HG03439 (cell line): ENCODE results near the gene RPS27.
"Not testable (repeated sequence)": the region's sequence is repeated elsewhere in the genome, so short reads cannot be mapped to it uniquely, and the experiment has no call there.

Experiments used
- ATAC-seq: cut with Tn5 transposase; IDR thresholded peaks from one replicate; pipeline ENCODE4 v1.9.1; 2021; ENCODE audit warnings: mild to moderate bottlenecking, moderate library complexity; ENCODE audit not compliant: unreplicated experiment

RPS27 gene

DNA sequence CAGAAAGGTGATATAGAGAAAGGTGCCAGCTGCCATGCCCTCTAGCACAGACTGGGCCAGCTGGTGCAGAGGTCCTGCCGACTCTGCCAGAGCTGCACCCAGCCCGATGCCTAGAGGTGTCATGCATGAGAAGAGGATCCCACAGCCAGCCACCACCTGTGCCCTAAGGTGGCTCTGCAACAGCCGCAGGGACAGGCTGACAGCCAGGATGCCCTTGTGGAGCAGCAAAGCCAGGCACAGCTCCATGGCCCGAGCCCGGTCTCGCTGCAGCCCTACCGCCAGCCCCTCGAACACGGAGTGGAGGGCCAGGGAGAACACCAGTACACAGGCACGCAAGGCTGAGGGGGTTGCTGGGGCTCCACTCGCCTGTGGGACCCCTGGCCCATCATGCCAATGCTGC, 30.4 kb upstream of the RPS27 start:
- ATAC-seq, result no peak

DNA sequence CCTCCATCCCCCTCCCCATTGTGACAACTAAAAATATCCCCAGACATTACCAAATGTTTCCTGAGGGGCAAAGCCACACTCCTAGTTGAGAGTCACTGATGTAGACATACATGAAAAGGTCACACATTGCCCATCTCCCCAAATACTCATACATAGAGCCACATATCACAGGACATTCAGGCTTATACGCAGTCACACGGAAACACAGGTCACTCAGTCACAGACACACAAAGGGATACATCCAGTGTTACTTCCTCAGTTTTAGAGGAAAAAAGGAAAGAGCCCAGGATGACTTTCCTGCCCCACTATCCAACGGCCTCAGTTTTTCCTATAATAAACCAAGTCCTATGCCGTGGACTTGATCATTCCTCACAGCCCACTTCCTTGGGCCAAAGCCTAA, 29.1 kb upstream of the RPS27 start:
- no peak for ATAC-seq

DNA sequence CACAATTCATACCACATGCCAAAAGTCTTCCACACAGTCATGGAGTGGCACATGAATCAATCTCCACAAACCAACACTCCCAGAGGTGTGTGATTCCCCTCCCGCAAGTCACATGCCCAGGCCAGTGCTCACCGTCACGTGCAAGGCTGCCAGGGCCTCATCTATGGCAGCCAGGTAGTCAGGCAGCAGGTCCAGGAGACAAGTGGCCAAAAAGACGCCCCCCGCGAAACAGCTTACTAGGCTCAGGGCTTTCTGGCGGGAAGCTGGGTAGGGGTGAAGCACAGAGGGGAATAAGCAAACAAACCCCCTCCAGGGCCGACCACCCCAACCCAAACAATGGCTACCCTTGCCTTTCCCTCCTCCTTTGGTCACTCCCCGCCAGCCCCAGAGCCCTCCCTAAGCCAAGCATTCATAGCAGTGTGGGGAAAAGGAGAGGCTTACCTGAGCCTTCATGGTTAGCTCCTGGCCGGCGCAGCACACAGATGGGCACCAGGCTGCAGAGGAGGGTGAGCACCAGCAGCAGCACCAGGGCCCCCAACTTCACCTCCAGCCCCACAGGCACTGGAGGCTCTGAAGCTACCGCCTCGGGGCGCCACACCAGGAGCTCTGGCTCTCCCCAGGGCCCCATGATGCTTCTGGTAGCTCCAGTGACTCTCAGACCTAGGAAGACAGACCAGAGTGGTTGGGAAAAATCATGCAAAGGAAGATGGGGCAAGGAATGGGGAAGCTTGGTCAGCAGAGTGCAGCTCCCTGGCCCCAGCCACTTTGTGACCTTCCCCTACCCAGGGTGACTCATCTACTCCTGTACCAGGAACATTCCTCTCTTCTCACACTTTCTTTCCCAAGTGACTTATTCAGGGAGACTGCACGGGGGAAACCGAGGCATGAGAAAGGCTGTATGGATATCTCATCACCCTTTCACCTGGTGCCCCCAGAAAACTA, 28.2 kb upstream of the RPS27 start:
- ATAC-seq, result no peak

DNA sequence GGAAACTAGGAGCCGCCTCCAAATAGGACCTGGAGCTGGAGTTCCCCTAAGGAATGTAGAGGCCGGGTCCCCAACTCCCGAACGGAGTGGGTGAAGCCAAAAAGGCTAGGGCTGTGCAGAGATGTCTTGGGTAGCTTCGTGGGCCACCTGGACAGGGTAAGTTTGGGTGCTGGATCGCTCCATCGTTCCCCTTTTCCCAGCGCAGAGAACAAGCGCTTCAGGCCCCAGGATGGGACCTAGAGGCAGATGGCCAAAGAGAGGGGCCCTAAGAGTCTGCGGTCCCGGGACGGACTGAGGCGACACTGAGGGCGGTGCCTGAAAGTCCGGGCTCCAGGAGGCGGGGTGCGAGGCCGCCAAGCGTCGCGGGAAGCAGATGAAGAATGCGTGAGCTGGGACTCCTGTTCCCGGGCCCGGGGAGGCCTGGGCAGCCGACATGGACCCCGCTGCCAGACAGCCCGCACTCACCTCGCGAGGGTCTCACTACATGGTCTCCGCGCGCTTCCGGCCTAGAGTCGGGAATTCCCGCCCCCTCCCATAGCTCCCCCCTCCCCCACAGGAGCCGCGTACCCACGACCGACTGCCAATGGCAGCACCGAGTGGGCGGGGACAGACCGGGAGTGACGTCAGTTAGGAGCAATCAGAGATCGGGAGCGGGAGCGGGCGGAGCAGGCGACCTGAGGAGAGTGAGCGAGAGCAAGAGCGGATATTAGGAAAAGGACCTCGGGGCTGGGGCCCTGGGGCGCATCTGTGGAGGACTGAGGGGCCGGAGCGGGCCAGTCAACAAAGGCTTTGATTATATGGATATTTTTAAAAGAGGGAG, 27.3 kb upstream of the RPS27 start, which contains the start of gene SLC39A1:
TSS of gene SLC39A1 (minus strand) at position 508 of the 820 bp plus-strand sequence. CDS start 822 bp downstream, outside the sequence.
- peak; percentile 43 for ATAC-seq

DNA sequence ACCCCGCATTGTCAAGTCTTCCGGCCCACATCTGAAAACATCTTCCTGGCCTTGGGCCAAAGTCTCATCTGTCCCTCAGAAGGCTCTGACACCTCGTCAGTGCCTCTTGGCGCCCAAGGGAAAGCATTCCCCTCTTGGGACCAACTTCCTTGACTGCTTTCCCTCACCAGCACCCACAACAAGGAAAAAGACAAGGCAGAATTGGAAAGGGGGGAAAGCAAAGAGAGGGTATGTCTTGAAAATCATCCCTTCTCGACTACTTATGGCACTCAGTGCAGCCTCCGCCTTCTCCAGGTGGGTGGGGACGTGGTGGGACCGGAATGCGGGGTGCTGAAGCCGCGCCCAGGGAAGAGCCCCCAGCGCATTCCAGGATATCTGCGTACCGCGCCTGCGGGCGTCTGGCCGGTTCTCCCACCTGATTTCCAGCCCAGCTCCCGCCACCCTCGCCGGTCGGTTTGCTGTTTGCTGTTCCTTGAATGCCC, 26.7 kb upstream of the RPS27 start:
- no peak for ATAC-seq

DNA sequence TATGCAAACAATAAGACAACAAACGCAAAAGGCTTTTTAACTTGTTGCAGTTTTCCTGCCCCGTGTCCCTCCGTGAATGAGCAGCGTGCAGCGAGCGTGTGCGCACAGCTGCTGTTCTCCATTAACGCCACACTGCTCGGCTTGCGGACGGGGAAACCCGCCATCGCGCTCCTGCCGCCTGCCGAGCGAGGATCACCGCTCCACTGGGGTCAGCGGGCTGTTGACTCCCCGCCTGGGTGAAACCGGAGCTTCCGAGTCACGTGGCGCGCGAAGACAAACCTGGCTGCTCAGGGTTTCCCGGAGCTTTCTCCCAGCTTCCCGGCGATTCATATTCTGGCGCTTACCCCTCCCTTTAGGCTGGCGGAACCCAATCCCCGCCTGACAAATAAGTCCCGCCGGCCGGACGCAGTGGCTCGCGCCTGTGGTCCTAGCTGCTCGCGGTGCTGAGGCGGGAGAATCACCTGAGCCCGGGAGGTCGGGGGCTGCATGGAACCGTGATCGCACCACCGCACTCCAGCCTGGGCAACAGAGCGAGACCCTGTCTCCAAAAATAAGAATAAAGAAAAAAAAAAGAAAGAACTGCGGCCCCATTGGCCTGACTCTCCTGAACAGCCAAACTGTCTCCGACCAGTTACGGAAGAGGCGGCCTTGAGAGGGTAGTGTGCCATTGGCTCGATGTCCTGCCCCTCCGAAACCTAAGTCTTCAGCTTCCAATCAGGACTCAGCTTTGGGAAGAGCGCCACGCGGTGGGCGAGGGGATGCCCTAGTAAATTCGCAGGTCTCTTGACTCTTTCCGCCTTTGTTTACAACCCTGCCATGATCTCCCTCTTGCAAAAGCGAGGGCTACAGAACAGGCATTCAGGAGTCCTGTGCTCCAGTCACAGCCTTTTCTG, 23.2 kb upstream of the RPS27 start, which contains the start of gene CREB3L4:
TSS of gene CREB3L4 (plus strand) at position 796 of the 893 bp plus-strand sequence. CDS start 624 bp downstream, outside the sequence.
- ATAC-seq, result peak; percentile 70

DNA sequence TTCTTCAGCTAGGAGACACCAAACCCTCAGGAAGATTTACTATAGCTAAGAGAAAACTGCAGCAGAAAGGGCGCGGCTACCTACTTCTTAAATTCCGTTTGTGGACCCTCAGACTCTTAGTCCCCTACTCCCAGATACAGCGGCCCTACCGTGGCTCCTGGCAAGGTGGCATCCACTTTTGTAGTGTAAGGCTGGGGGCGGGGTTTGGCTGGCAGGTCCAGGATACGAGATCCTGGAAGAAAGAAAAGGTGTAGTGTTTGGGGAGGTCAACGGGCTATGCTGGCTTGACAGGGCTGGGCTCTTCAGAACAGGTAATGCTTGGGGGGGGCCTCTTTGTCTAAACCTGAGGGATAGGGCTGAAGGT, 22.6 kb upstream of the RPS27 start:
- no peak for ATAC-seq

DNA sequence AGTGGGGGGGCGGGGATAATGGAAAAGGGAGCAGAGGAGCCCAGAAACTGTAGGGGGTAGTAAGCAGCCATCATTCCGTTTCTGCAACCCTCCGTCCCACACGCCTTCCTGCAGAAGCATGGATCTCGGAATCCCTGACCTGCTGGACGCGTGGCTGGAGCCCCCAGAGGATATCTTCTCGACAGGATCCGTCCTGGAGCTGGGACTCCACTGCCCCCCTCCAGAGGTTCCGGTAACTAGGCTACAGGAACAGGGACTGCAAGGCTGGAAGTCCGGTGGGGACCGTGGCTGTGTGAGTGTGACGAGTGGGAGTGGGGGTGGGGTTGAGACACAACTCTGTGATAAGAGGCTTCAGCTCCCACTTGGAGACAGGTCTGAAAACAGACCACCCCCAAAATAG, 22.2 kb upstream of the RPS27 start:
- ATAC-seq, result no peak

DNA sequence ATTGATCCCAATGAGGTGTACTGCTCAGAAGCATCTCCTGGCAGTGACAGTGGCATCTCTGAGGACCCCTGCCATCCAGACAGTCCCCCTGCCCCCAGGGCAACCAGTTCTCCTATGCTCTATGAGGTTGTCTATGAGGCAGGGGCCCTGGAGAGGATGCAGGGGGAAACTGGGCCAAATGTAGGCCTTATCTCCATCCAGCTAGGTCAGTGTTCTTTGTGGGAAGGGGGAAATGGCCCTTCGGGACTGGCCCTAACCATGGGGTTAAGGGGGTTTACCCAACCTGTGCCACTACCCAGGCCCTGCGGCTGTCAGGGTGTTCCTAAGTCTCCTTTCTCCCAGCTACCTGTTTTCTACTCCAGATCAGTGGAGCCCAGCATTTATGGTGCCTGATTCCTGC, 21.6 kb upstream of the RPS27 start:
- ATAC-seq, result no peak

DNA sequence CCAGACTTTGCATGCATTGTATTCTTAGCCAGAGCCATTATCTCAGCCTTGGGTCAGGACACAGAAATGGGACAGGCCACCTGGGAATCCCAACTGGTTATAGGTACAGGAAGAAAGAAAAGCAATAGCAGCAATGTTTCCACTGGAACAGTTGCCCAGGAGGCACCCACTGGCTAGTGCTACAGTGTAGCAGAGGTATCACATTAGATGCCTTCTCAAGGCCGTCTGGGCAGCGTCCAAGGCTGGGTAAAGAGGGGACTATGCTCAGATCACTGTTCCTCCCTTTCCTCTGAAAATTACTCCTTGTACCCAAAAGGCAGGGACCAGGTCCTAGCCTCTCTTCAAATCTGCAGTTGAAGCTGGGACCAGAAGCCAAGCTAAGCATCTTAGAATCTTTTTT, 20.2 kb upstream of the RPS27 start:
- ATAC-seq, result no peak

DNA sequence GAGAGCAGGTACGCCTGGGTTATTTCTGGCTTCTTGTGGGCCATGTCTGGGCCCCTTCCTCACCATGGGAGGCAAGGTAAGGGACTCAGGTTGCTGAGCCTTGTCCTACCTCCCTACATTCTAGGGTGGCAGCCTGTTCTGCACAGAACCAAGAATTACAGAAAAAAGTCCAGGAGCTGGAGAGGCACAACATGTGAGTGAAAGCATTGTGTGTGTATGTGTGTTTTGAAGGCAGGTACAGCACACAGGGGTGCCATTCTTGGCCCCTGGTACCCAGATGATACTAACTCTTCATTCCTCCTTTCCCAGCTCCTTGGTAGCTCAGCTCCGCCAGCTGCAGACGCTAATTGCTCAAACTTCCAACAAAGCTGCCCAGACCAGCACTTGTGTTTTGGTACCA, 17.5 kb upstream of the RPS27 start:
- no peak for ATAC-seq

DNA sequence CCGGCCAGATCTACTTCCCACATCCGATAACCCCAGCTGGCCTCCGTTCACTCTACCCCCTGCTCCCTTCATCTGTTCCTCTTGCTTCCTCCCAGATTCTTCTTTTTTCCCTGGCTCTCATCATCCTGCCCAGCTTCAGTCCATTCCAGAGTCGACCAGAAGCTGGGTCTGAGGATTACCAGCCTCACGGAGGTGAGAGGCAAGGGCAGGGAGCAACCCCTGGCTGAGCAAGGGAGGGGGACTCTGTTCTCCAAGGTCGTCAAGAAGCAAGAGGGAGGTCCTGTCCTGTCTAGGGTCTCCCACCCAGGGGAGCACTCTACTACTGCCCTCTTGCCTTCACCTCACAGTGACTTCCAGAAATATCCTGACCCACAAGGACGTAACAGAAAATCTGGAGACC, 17.0 kb upstream of the RPS27 start:
- no peak for ATAC-seq

DNA sequence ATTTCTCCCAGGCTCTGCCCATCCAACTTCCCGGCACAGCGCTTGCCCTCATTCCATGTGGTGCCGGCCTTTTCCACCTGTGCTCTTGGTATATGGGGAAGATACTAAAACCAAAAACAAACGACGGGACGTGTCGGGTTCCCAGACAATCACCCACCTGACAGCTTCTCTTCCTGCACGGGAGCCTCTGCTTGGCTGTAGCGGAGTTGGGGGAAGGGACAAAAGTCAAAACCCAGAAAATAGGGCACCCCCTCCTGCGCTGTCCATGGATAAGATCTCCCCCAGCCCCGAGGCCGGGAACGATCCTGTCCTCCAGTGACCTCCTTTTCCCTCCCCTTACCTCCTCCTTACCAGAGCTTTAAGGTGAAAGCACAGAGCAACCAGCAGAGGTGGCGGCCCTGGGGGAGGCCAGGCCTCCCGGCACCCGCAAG, 13.7 kb upstream of the RPS27 start:
- peak; percentile 2 for ATAC-seq

DNA sequence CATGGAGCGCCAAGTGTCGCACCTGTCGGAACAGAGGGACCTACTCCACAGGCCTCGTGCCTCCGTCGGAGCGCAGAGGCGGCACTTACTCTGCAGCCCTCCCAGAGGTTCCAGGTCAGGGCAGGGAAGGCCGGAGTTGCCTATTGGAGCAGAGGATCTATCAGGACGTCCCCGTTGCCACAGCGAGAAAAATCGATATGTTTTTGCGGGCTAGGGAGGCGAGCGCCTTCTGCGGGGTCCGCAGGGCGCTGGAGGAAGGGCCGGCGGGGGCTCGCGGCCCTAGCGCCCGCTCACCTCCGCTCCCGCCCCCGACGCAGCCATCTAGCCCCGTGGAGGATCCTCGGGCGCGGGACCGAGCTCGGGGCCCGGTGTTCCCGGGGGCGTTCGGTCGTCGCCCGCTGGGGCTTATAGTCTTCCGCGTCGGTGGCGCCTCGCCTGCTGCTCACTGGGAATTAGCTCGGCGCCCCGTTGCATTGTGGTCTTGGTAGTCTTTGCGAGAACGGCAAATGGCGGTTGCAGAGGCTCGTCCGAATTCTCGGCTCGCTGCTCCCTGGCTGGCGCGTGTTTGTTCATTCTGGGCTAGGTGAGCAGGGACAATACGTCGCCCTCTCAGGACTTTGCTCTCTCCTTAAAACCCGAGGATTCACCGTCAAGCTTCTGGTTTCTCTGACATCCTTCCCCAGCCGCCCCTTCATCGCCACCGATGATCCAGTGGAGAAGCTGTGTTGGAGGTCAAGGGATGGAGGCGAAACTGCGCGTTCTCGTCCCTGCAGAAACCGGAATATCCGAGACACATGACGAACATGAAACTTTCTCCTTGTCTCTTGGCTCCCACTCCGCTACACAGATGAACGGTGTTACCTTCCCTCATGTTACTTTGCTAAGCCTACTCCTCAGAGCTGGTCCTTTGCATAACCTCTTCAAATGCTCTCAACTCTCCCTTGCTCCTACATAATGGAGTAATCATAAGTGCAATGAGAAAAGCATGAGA, 13.0 kb upstream of the RPS27 start, which contains the start of gene JTB:
TSS of gene JTB (minus strand) at position 425 of the 991 bp plus-strand sequence. CDS start at position 3, 422 bp downstream.
- ATAC-seq, result peak; percentile 58

DNA sequence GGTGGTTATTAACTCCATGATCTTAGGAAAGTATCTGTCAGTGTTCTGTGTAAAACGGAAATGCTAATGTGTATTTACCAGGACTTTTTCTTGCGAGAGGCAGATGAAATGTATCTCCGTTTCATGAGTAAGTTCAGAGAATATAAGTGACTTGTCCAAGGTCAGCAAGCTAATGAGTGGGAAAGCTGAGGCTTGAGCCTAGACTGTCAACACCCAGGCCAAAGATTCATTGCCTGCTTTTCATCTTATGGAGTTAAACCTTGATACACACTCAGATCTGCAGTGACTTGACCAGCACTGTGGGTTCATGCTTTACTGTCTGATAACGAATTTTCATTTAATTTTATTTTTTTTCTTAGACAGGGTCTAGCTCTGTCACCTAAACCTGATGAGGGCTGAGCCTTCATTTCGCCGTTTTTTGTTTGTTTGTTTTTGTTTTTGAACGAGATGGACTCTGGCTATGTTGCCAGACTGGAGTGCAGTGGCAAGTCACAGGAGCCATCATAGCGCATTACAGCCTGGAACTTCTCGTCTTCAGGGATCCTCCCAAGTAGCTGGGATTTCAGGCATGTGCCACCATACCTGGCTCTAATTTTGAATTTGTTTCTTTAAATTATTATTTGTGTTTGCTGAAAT, 12.2 kb upstream of the RPS27 start:
- no peak for ATAC-seq

DNA sequence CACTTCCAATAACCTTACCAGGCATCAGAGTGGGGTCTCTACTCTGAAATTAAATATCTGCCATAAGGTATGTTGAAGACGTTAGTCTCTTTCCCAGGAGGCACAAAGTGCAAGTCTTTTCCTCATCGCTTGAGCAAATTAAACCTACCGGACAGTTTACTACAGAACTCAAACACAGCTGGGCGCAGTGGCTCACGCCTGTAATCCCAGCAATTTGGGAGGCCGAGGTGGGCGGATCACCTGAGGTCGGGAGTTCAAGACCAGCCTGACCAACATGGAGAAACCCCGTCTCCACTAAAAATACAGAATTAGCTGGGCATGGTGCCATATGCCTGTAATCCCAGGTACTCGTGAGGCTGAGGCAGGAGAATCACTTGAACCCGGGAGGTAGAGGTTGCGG, 11.5 kb upstream of the RPS27 start:
- not testable (repeated sequence) for ATAC-seq

DNA sequence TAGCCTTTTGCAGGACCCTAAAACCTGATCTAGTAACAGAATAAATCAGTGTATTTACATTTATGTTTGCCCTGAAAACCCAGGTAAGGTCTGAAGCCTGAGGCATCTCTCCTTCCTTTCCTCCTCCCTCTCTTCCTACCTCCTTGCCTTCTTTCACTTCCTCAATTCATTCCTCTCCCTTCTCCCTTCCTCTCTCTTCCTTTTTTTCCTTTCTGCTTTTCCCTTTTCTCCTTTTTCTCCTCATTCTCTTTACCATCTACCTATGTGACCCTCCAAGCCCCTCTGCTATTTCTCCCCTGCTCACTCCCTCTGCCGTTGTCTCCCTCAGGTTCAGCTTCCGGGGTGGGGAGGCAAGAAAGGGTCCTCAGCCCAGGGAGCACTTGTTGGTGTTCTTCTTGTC, 8.8 kb upstream of the RPS27 start:
- ATAC-seq, result not testable (repeated sequence)

DNA sequence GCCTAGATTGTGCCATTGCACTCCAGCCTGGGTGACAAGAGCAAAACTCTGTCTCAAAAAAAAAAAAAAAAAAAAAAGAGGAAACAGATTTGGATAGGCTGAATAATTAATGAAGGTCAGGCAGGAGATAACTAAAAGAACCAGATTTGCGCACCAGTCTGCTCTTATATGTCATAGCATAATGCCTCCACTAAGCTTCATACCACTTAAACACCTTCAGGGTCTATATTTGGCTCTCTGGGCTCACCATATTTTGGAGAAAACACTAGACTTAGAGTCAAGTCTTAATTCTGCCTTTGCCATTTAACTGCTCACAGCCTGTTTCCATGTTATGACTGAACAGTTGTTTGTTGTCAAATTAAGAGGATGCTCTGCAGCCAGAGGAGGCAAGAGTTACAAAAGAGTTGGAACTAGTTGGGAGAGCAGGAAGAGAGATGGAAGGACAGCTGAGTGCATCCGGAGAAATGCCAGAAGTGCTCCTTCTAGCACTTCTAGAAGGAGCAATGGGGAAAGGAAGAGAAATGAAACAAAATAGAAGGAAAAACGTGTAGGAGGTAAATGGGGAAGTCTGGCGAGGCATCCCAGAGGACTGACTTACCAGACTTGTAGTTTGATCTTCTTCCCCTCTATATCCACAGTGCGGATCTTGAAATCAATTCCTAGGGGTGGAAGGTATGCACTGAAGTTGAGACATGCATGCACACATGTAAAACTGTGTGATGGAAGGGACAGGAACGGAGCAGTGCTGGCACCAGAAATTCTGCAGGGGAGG, 6.3 kb upstream of the RPS27 start:
- no peak for ATAC-seq
